ENCODE results near the gene ANKFN1.

ANKFN1 gene

GRCh38 chr17:56152874-56153602 lies at the start of gene ANKFN1:
Gene ANKFN1 (plus strand): TSS chr17:56153475. CDS start chr17:56212668, 59,193 bp downstream.
- Mint-ChIP-seq H3K4me3 (no peak within 1 kb of the TSS), H3K4me1 (ENCODE audit: low read depth) (peaks cover 28% of the 10 kb centered on the region), H3K27ac (no peak within 1 kb of the TSS), H3K9me3 (no peaks in the 10 kb centered on the region), H3K27me3 (peaks cover 1% of the 10 kb centered on the region), H3K36me3 (ENCODE audit: low read depth) (no peaks in the 10 kb centered on the region)
- intact Hi-C loops (cut with micrococcal nuclease), result no loop called here

- Mint-ChIP-seq H3K36me3 (ENCODE audit: low read depth) (no peaks in the 10 kb centered on the region), H3K27ac (no peak overlapping the region)
- intact Hi-C loops (cut with micrococcal nuclease), result no loop called here
These were observed 44.4 kb upstream of the ANKFN1 start for GRCh38 chr17:56108811-56109284.

GRCh38 chr17:56109836-56110235 lies 43.4 kb upstream of the ANKFN1 start:
- Mint-ChIP-seq H3K27me3 (no peaks in the 10 kb centered on the region), H3K4me1 (ENCODE audit: low read depth) (no peaks in the 10 kb centered on the region), H3K27ac (no peak overlapping the region), H3K36me3 (ENCODE audit: low read depth) (no peaks in the 10 kb centered on the region), H3K9me3 (no peaks in the 10 kb centered on the region), H3K4me3 (no peak overlapping the region)
- intact Hi-C loops (cut with micrococcal nuclease), result no loop called here

More at GRCh38 chr17:56108811-56109284, 44.4 kb upstream of the ANKFN1 start:
- H3K9me3 Mint-ChIP-seq, result no peaks in the 10 kb centered on the region
- H3K27me3 Mint-ChIP-seq, result no peaks in the 10 kb centered on the region
- H3K4me3 Mint-ChIP-seq, result no peak overlapping the region
- H3K4me1 Mint-ChIP-seq (ENCODE audit: low read depth), result no peaks in the 10 kb centered on the region

GRCh38 chr17:56110463-56111135 lies 42.7 kb upstream of the ANKFN1 start:
- H3K4me3 Mint-ChIP-seq, result no peak overlapping the region

GRCh38 chr17:56111706-56112485 lies 41.4 kb upstream of the ANKFN1 start:
- intact Hi-C loops (cut with micrococcal nuclease), result no loop called here
- H3K27ac Mint-ChIP-seq, result no peak overlapping the region
- H3K4me3 Mint-ChIP-seq, result no peak overlapping the region
- H3K4me1 Mint-ChIP-seq (ENCODE audit: low read depth), result no peaks in the 10 kb centered on the region
- H3K9me3 Mint-ChIP-seq, result no peaks in the 10 kb centered on the region
- H3K36me3 Mint-ChIP-seq (ENCODE audit: low read depth), result no peaks in the 10 kb centered on the region
- H3K27me3 Mint-ChIP-seq, result no peaks in the 10 kb centered on the region

More at GRCh38 chr17:56110463-56111135, 42.7 kb upstream of the ANKFN1 start:
- Mint-ChIP-seq H3K27ac (no peak overlapping the region), H3K27me3 (no peaks in the 10 kb centered on the region), H3K9me3 (no peaks in the 10 kb centered on the region), H3K36me3 (ENCODE audit: low read depth) (no peaks in the 10 kb centered on the region), H3K4me1 (ENCODE audit: low read depth) (no peaks in the 10 kb centered on the region)
- intact Hi-C loops (cut with micrococcal nuclease), result no loop called here

GRCh38 chr17:56113486-56113885 lies 39.8 kb upstream of the ANKFN1 start:
- Mint-ChIP-seq H3K4me1 (ENCODE audit: low read depth) (no peaks in the 10 kb centered on the region), H3K9me3 (no peaks in the 10 kb centered on the region), H3K27me3 (no peaks in the 10 kb centered on the region), H3K36me3 (ENCODE audit: low read depth) (no peaks in the 10 kb centered on the region), H3K4me3 (no peak overlapping the region), H3K27ac (no peak overlapping the region)
- intact Hi-C loops (cut with micrococcal nuclease), result no loop called here

- no peaks in the 10 kb centered on the region for H3K9me3 Mint-ChIP-seq
- no peaks in the 10 kb centered on the region for H3K36me3 Mint-ChIP-seq (ENCODE audit: low read depth)
- H3K27ac Mint-ChIP-seq, result no peak overlapping the region
- no peaks in the 10 kb centered on the region for H3K27me3 Mint-ChIP-seq
- intact Hi-C loops (cut with micrococcal nuclease), result no loop called here
- H3K4me3 Mint-ChIP-seq, result no peak overlapping the region
- no peaks in the 10 kb centered on the region for H3K4me1 Mint-ChIP-seq (ENCODE audit: low read depth)
These were observed 38.8 kb upstream of the ANKFN1 start for GRCh38 chr17:56114469-56114868.

GRCh38 chr17:56119191-56119590 lies 34.1 kb upstream of the ANKFN1 start:
- Mint-ChIP-seq H3K4me3 (no peak overlapping the region), H3K27me3 (no peaks in the 10 kb centered on the region), H3K36me3 (ENCODE audit: low read depth) (no peaks in the 10 kb centered on the region), H3K4me1 (ENCODE audit: low read depth) (no peaks in the 10 kb centered on the region), H3K27ac (no peak overlapping the region), H3K9me3 (no peaks in the 10 kb centered on the region)
- intact Hi-C loops (cut with micrococcal nuclease), result no loop called here

GRCh38 chr17:56119936-56120335 lies 33.3 kb upstream of the ANKFN1 start:
- H3K36me3 Mint-ChIP-seq (ENCODE audit: low read depth), result no peaks in the 10 kb centered on the region
- no peak overlapping the region for H3K27ac Mint-ChIP-seq
- H3K4me1 Mint-ChIP-seq (ENCODE audit: low read depth), result peaks cover 3% of the 10 kb centered on the region
- intact Hi-C loops (cut with micrococcal nuclease), result no loop called here
- no peaks in the 10 kb centered on the region for H3K9me3 Mint-ChIP-seq
- H3K27me3 Mint-ChIP-seq, result no peaks in the 10 kb centered on the region
- no peak overlapping the region for H3K4me3 Mint-ChIP-seq

GRCh38 chr17:56121191-56122051 lies 31.9 kb upstream of the ANKFN1 start:
- Mint-ChIP-seq H3K9me3 (no peaks in the 10 kb centered on the region), H3K4me3 (no peak overlapping the region), H3K4me1 (ENCODE audit: low read depth) (peaks cover 6% of the 10 kb centered on the region), H3K27ac (no peak overlapping the region), H3K27me3 (no peaks in the 10 kb centered on the region), H3K36me3 (ENCODE audit: low read depth) (no peaks in the 10 kb centered on the region)
- intact Hi-C loops (cut with micrococcal nuclease), result no loop called here

GRCh38 chr17:56125830-56126819 lies 27.1 kb upstream of the ANKFN1 start:
- H3K9me3 Mint-ChIP-seq, result no peaks in the 10 kb centered on the region
- no peak overlapping the region for H3K27ac Mint-ChIP-seq
- H3K36me3 Mint-ChIP-seq (ENCODE audit: low read depth), result no peaks in the 10 kb centered on the region
- no peaks in the 10 kb centered on the region for H3K27me3 Mint-ChIP-seq
- peaks cover 6% of the 10 kb centered on the region for H3K4me1 Mint-ChIP-seq (ENCODE audit: low read depth)
- no peak overlapping the region for H3K4me3 Mint-ChIP-seq
- intact Hi-C loops (cut with micrococcal nuclease), result loop anchor here (2.0 to 5.0 kb wide), 3 partner anchors 193 to 591 kb away; no protein-coding TSS in a partner anchor

- Mint-ChIP-seq H3K4me1 (ENCODE audit: low read depth) (peaks cover 2% of the 10 kb centered on the region), H3K9me3 (no peaks in the 10 kb centered on the region), H3K27ac (no peak overlapping the region), H3K27me3 (no peaks in the 10 kb centered on the region), H3K36me3 (ENCODE audit: low read depth) (no peaks in the 10 kb centered on the region), H3K4me3 (no peak overlapping the region)
- intact Hi-C loops (cut with micrococcal nuclease), result no loop called here
These were observed 23.2 kb upstream of the ANKFN1 start for GRCh38 chr17:56130026-56130425.
